NT2/D1 (cell line): ENCODE measurements around the gene ROBO1.
"Not testable (repeated sequence)": the region's sequence is repeated elsewhere in the genome, so short reads cannot be mapped to it uniquely, and the experiment has no call there.

ENCODE experiments used
- DNase-seq: peaks from one replicate; pipeline ENCODE4 v3.0.0-alpha.2; 2011; ENCODE audit warnings: low read depth, low spot score
- H3K27me3 ChIP-seq: 2 replicates; pipeline ENCODE4 v1.6.0; 2011; ENCODE audit warnings: mild to moderate bottlenecking; ENCODE audit not compliant: insufficient read length, insufficient read depth
- H3K36me3 ChIP-seq: 2 replicates; pipeline ENCODE4 v1.6.1; 2011; ENCODE audit warnings: mild to moderate bottlenecking, low read length, mixed read lengths; ENCODE audit not compliant: insufficient read depth, insufficient read length
- H3K4me1 ChIP-seq: 2 replicates; pipeline ENCODE4 v1.5.1; 2011; ENCODE audit not compliant: insufficient read depth, insufficient read length
- H3K4me3 ChIP-seq: 2 replicates; pipeline ENCODE4 v1.5.1; 2011; ENCODE audit warnings: low read depth; ENCODE audit not compliant: insufficient read length
- H3K9ac ChIP-seq: 2 replicates; pipeline ENCODE4 v1.6.0; 2011; ENCODE audit warnings: low read depth; ENCODE audit not compliant: insufficient read length
- H3K9me3 ChIP-seq: 2 replicates; pipeline ENCODE4 v1.5.1; 2011; ENCODE audit warnings: mild to moderate bottlenecking, low read length; ENCODE audit not compliant: insufficient read depth
- SUZ12 ChIP-seq: IDR thresholded peaks from 2 replicates; pipeline ENCODE4 v1.6.1; 2011; ENCODE audit not compliant: insufficient read length, insufficient read depth; ENCODE audit errors: extremely low read depth
- YY1 ChIP-seq: IDR thresholded peaks from 2 replicates; pipeline ENCODE4 v1.6.1; 2011; ENCODE audit not compliant: insufficient read length, insufficient read depth
- ZNF274 ChIP-seq: IDR thresholded peaks from 2 replicates; pipeline ENCODE4 v1.6.1; 2011; ENCODE audit warnings: mild to moderate bottlenecking, low read depth, low read length

ROBO1 gene

GRCh38 chr3:79314544-79314943 lies 453.3 kb downstream of the ROBO1 start:
- no peak overlapping the region for H3K9ac ChIP-seq
- DNase-seq: no peak
- H3K9me3 ChIP-seq: no peaks in the 10 kb centered on the region
- H3K4me1 ChIP-seq: no peaks in the 10 kb centered on the region
- H3K4me3 ChIP-seq: no peak overlapping the region
- H3K36me3 ChIP-seq: no peaks in the 10 kb centered on the region
- no peak for TF ChIP-seq ZNF274
- TF ChIP-seq SUZ12: no peak
- no peak for TF ChIP-seq YY1
- no peaks in the 10 kb centered on the region for H3K27me3 ChIP-seq

- TF ChIP-seq ZNF274 (no peak), SUZ12 (no peak), YY1 (no peak)
- no peak overlapping the region for H3K9ac ChIP-seq
- H3K4me1 ChIP-seq: no peaks in the 10 kb centered on the region
- no peaks in the 10 kb centered on the region for H3K36me3 ChIP-seq
- no peaks in the 10 kb centered on the region for H3K27me3 ChIP-seq
- DNase-seq: no peak
- no peaks in the 10 kb centered on the region for H3K9me3 ChIP-seq
- H3K4me3 ChIP-seq: no peak overlapping the region
Observed at GRCh38 chr3:79310016-79310415, 457.8 kb downstream of the ROBO1 start.

- no peak overlapping the region for H3K4me3 ChIP-seq
- no peaks in the 10 kb centered on the region for H3K36me3 ChIP-seq
- no peaks in the 10 kb centered on the region for H3K27me3 ChIP-seq
- H3K4me1 ChIP-seq: no peaks in the 10 kb centered on the region
- no peak overlapping the region for H3K9ac ChIP-seq
- H3K9me3 ChIP-seq: no peaks in the 10 kb centered on the region
- TF ChIP-seq SUZ12: no peak
- TF ChIP-seq YY1: no peak
- no peak for TF ChIP-seq ZNF274
- DNase-seq: no peak
Observed at GRCh38 chr3:79306934-79307570, 460.7 kb downstream of the ROBO1 start.

- H3K27me3 ChIP-seq, H3K4me1 ChIP-seq, H3K4me3 ChIP-seq, H3K9me3 ChIP-seq, H3K36me3 ChIP-seq, DNase-seq, H3K9ac ChIP-seq: not testable (repeated sequence)
Observed at GRCh38 chr3:79299949-79300635, 467.7 kb downstream of the ROBO1 start.

GRCh38 chr3:79297245-79297960 lies 470.4 kb downstream of the ROBO1 start:
- TF ChIP-seq YY1 (no peak), ZNF274 (no peak), SUZ12 (no peak)
- peaks cover 6% of the 10 kb centered on the region; the same call in 1 of the 2 replicates for H3K9me3 ChIP-seq
- H3K4me1 ChIP-seq: no peaks in the 10 kb centered on the region
- H3K27me3 ChIP-seq: no peaks in the 10 kb centered on the region
- DNase-seq: no peak
- H3K9ac ChIP-seq: no peak overlapping the region
- no peaks in the 10 kb centered on the region for H3K36me3 ChIP-seq
- no peak overlapping the region for H3K4me3 ChIP-seq

- Histone ChIP-seq H3K4me1 (no peaks in the 10 kb centered on the region), H3K9me3 (no peaks in the 10 kb centered on the region)
- TF ChIP-seq ZNF274 (no peak), SUZ12 (no peak), YY1 (no peak)
Observed at GRCh38 chr3:79286882-79287281, 480.9 kb downstream of the ROBO1 start.

GRCh38 chr3:79285871-79286270 lies 481.9 kb downstream of the ROBO1 start:
- TF ChIP-seq YY1: no peak
- no peak for TF ChIP-seq SUZ12
- TF ChIP-seq ZNF274: no peak
- Histone ChIP-seq H3K9me3 (no peaks in the 10 kb centered on the region), H3K36me3 (no peaks in the 10 kb centered on the region), H3K9ac (no peak overlapping the region), H3K27me3 (no peaks in the 10 kb centered on the region), H3K4me3 (no peak overlapping the region), H3K4me1 (no peaks in the 10 kb centered on the region)
- DNase-seq: no peak

More at GRCh38 chr3:79286882-79287281, 480.9 kb downstream of the ROBO1 start:
- H3K9ac ChIP-seq: no peak overlapping the region
- H3K4me3 ChIP-seq: no peak overlapping the region
- H3K27me3 ChIP-seq: no peaks in the 10 kb centered on the region
- no peak for DNase-seq
- H3K36me3 ChIP-seq: no peaks in the 10 kb centered on the region

- no peak for DNase-seq
- Histone ChIP-seq H3K36me3 (no peaks in the 10 kb centered on the region), H3K4me1 (no peaks in the 10 kb centered on the region), H3K27me3 (no peaks in the 10 kb centered on the region), H3K9ac (no peak overlapping the region), H3K9me3 (no peaks in the 10 kb centered on the region), H3K4me3 (no peak overlapping the region)
- TF ChIP-seq YY1 (no peak), ZNF274 (no peak), SUZ12 (no peak)
Observed at GRCh38 chr3:79285380-79285779, 482.4 kb downstream of the ROBO1 start.
